Dendritic cell treated with granulocyte-macrophage colony-stimulating factor and Interleukin-4, amounts not matched to agents 40 ng/mL and 50 ng/mL, for 4 days (primary cell): ENCODE measurements around the gene HEY2.
"Not testable (repeated sequence)": the region's sequence is repeated elsewhere in the genome, so short reads cannot be mapped to it uniquely, and the experiment has no call there.

ENCODE experiments used
- H3K27ac Mint-ChIP-seq: one replicate; pipeline ENCODE4 v1.8.0; 2022; ENCODE audit warnings: mild to moderate bottlenecking, mixed read lengths
- H3K27me3 Mint-ChIP-seq: one replicate; pipeline ENCODE4 v1.8.0; 2022; ENCODE audit warnings: mild to moderate bottlenecking, mixed read lengths
- H3K36me3 Mint-ChIP-seq: one replicate; pipeline ENCODE4 v1.8.0; 2022; ENCODE audit warnings: low read depth, mixed read lengths
- H3K4me1 Mint-ChIP-seq: one replicate; pipeline ENCODE4 v1.8.0; 2022; ENCODE audit warnings: low read depth, mixed read lengths
- H3K4me3 Mint-ChIP-seq: one replicate; pipeline ENCODE4 v1.8.0; 2022; ENCODE audit warnings: mild to moderate bottlenecking, moderate library complexity, mixed read lengths
- H3K9me3 Mint-ChIP-seq: one replicate; pipeline ENCODE4 v1.8.0; 2022; ENCODE audit warnings: mixed read lengths
- intact Hi-C: fragments of 100-400 bp; cut with micrococcal nuclease; formaldehyde crosslinking; loops from one replicate; pipeline ENCODE4 v1.15.0; 2022

HEY2 gene

DNA sequence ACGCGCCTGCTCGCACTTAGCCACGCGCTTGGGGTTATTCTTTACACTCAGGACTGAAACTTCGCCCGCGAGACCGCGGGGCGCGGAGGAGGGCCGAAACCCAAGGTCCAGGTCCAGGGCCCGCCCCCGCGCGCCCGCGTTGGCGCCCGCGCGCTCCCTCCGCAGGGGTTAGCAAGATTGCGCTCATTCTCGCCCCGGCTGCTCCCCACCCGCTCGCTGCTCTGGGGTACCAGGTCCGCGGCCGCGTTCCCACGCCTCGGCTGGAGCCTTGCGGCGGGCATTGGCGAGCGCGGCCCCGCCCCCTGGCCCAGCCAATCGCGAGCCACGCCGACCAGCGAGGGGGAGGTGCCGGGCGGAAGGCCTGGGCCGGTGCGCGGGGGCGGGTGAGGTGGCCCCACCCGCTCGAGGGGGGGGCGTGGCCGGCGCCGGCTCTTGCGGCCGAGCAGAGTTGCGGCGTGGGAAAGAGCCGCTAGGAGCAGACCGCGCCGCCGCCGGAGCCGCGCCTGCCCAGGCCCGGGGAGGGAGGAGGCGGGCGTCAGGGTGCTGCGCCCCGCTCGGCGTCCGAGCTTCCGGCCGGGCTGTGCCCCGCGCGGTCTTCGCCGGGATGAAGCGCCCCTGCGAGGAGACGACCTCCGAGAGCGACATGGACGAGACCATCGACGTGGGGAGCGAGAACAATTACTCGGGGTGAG lies at the start of gene HEY2:
Gene HEY2, plus strand, starts transcription at position 460 of the 692 bp plus-strand sequence. Its CDS starts 145 bp downstream, at position 605.
- H3K27me3 Mint-ChIP-seq, result peaks cover 78% of the 10 kb centered on the region
- H3K27ac Mint-ChIP-seq, result no peak within 1 kb of the TSS
- H3K9me3 Mint-ChIP-seq, result no peaks in the 10 kb centered on the region
- intact Hi-C loops, result no loop called here
- H3K36me3 Mint-ChIP-seq, result no peaks in the 10 kb centered on the region
- peaks cover 33% of the 10 kb centered on the region for H3K4me1 Mint-ChIP-seq
- H3K4me3 Mint-ChIP-seq, result peak within 1 kb of the TSS; percentile 68

- Mint-ChIP-seq H3K9me3 (no peaks in the 10 kb centered on the region), H3K4me3 (no peak overlapping the region), H3K27me3 (no peaks in the 10 kb centered on the region), H3K4me1 (no peaks in the 10 kb centered on the region), H3K36me3 (no peaks in the 10 kb centered on the region), H3K27ac (no peak overlapping the region)
- intact Hi-C loops, result no loop called here
Measured at GRCh38 chr6:125700581-125701353, 48.7 kb upstream of the HEY2 start.

DNA sequence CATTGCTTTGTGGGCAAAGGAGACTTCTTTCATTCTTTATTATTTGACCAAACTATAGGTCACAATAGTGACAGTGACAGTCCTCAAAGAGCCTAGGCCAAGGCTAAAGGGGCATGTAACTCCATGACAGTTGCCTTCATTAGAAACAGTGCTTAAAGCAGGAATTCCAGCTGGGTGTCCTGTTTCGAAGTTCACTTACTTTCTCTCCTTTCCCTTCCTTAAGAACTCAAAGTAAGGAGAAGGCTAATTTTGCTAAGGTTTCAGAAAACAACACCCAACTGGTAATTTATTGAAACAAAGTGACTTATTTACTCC lies 48.1 kb upstream of the HEY2 start:
- intact Hi-C loops, result no loop called here
- Mint-ChIP-seq H3K36me3 (no peaks in the 10 kb centered on the region), H3K4me1 (no peaks in the 10 kb centered on the region), H3K4me3 (no peak overlapping the region), H3K27me3 (no peaks in the 10 kb centered on the region), H3K9me3 (no peaks in the 10 kb centered on the region), H3K27ac (no peak overlapping the region)

- intact Hi-C loops, H3K4me1 Mint-ChIP-seq, H3K9me3 Mint-ChIP-seq, H3K27me3 Mint-ChIP-seq, H3K36me3 Mint-ChIP-seq, H3K4me3 Mint-ChIP-seq, H3K27ac Mint-ChIP-seq: not testable (repeated sequence)
Measured at GRCh38 chr6:125703882-125704281, 45.5 kb upstream of the HEY2 start.

GRCh38 chr6:125707615-125708243 lies 41.7 kb upstream of the HEY2 start:
- no peaks in the 10 kb centered on the region for H3K27me3 Mint-ChIP-seq
- no peak overlapping the region for H3K27ac Mint-ChIP-seq
- peaks cover 15% of the 10 kb centered on the region for H3K9me3 Mint-ChIP-seq
- H3K4me1 Mint-ChIP-seq, result no peaks in the 10 kb centered on the region
- intact Hi-C loops, result no loop called here
- no peak overlapping the region for H3K4me3 Mint-ChIP-seq
- no peaks in the 10 kb centered on the region for H3K36me3 Mint-ChIP-seq

GRCh38 chr6:125711013-125711675 lies 38.3 kb upstream of the HEY2 start:
- no peaks in the 10 kb centered on the region for H3K36me3 Mint-ChIP-seq
- no peak overlapping the region for H3K27ac Mint-ChIP-seq
- no peaks in the 10 kb centered on the region for H3K27me3 Mint-ChIP-seq
- intact Hi-C loops, result no loop called here
- no peaks in the 10 kb centered on the region for H3K4me1 Mint-ChIP-seq
- peaks cover 15% of the 10 kb centered on the region for H3K9me3 Mint-ChIP-seq
- H3K4me3 Mint-ChIP-seq, result no peak overlapping the region

DNA sequence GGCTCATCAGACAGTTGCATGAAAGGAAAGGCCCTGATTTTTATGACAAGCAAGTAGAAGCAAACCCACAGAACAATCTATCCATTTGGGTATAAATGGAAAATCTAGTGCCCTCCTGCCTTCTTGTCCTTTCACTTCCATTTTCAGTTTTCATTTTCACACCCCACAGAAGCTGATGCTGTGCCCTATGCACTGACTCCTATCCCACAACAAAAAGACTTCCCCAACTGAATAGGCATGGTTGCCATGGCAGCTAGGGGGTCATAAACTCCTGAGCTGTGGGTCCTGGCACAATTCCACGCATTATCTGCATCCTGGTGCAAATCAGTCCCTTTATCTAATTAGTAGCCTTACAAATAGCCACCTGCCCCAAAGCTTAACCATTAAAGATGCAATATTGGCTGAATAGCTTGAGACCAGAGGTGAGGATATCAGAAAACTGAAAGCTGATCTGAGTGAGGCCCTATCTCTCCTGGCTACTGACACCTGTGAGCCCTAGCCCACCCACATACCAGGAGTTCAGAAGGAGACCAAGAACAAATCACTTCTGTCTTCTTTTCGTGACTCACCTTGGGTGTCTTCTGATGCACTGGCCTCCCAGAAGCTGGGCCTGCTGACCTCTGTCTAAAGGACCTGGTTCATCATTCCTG lies 34.9 kb upstream of the HEY2 start:
- Mint-ChIP-seq H3K27ac (no peak overlapping the region), H3K9me3 (peaks cover 15% of the 10 kb centered on the region), H3K4me1 (no peaks in the 10 kb centered on the region), H3K4me3 (no peak overlapping the region), H3K36me3 (no peaks in the 10 kb centered on the region), H3K27me3 (peaks cover 2% of the 10 kb centered on the region)
- intact Hi-C loops, result no loop called here

DNA sequence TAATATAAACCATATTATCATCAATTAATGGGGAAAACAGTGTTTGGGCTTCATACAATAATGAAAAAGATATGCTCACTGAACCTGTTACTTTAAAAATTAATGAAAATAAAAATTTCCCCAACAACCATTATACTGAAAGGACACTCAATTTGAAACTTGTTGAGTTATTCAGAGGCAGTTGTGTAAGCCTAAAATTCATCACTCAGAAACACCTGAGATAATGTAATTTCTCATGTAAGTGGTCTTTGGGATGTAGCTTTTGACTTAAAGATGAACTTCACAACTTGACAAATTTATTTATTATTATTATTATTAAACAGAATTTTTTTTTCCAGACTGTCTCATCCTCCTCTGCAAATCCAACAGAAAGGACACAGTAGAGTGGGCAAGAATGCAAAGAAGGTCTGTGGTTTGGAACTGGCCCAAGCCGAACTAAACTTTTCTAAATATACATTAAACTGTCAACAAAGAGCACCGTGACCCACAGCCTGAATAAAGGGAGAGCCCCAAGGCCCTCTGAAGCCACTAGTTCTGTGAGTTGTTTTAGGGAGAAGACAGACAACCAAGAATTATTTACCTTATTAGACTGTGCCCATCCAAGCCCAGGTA lies 32.2 kb upstream of the HEY2 start:
- Mint-ChIP-seq H3K4me3 (no peak overlapping the region), H3K27me3 (peaks cover 5% of the 10 kb centered on the region), H3K4me1 (no peaks in the 10 kb centered on the region), H3K9me3 (peaks cover 2% of the 10 kb centered on the region), H3K36me3 (no peaks in the 10 kb centered on the region), H3K27ac (no peak overlapping the region)
- intact Hi-C loops, result no loop called here

- H3K9me3 Mint-ChIP-seq, result no peaks in the 10 kb centered on the region
Measured at GRCh38 chr6:125718109-125718508, 31.3 kb upstream of the HEY2 start.

DNA sequence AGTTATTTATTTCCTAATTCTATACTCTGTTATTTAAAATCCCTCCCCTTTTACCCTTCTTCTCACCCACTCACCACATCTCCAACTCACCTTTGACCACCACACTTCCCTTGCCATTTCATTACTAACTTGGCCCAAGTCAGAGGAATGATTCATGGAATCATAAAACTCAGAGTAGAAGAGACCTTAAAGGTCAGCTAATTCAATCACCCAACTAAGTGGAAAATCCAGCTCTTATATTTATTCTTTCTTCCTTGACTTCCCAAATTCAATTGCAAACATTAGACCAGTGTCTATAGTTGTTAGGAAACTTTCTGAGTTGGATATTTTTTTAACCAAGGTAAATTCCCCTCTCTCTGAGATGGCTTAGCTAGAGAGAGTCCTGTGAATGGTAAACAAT lies 26.5 kb upstream of the HEY2 start:
- peaks cover 16% of the 10 kb centered on the region for H3K27me3 Mint-ChIP-seq
- no peaks in the 10 kb centered on the region for H3K4me1 Mint-ChIP-seq
- intact Hi-C loops, result no loop called here
- no peak overlapping the region for H3K4me3 Mint-ChIP-seq
- no peaks in the 10 kb centered on the region for H3K9me3 Mint-ChIP-seq
- H3K27ac Mint-ChIP-seq, result no peak overlapping the region
- H3K36me3 Mint-ChIP-seq, result no peaks in the 10 kb centered on the region

More at GRCh38 chr6:125718109-125718508, 31.3 kb upstream of the HEY2 start:
- H3K4me1 Mint-ChIP-seq, result no peaks in the 10 kb centered on the region
- H3K27ac Mint-ChIP-seq, result no peak overlapping the region
- H3K36me3 Mint-ChIP-seq, result no peaks in the 10 kb centered on the region
- intact Hi-C loops, result no loop called here
- H3K4me3 Mint-ChIP-seq, result no peak overlapping the region
- peaks cover 9% of the 10 kb centered on the region for H3K27me3 Mint-ChIP-seq

DNA sequence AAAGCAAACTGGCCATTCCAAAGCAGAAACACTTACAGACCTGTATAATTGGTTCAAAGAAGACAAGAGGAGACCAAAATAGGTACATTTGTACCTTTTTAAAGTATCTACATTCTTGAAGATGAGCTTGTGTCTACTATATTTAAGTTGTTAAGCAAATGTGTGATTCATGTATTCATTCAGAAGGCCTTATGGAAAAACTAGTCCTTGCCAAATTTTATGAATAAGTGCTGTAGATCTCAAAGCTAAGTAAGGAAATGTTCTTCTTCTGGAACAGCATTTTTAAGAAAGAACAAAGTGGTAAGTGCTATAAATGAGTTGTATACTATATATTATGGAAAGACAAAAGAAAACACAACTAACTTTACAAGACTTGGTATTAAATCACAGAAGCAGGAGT lies 22.2 kb upstream of the HEY2 start:
- Mint-ChIP-seq H3K27ac (no peak overlapping the region), H3K27me3 (peaks cover 13% of the 10 kb centered on the region), H3K9me3 (no peaks in the 10 kb centered on the region), H3K4me3 (no peak overlapping the region), H3K4me1 (no peaks in the 10 kb centered on the region), H3K36me3 (no peaks in the 10 kb centered on the region)
- intact Hi-C loops, result no loop called here

- intact Hi-C loops, result no loop called here
- Mint-ChIP-seq H3K27ac (no peak overlapping the region), H3K36me3 (no peaks in the 10 kb centered on the region), H3K27me3 (peaks cover 13% of the 10 kb centered on the region), H3K9me3 (no peaks in the 10 kb centered on the region), H3K4me3 (no peak overlapping the region), H3K4me1 (no peaks in the 10 kb centered on the region)
Measured at GRCh38 chr6:125728739-125729138, 20.7 kb upstream of the HEY2 start.

GRCh38 chr6:125729983-125730382 lies 19.4 kb upstream of the HEY2 start:
- Mint-ChIP-seq H3K9me3 (no peaks in the 10 kb centered on the region), H3K27me3 (peaks cover 15% of the 10 kb centered on the region), H3K4me3 (no peak overlapping the region), H3K27ac (no peak overlapping the region), H3K36me3 (no peaks in the 10 kb centered on the region), H3K4me1 (no peaks in the 10 kb centered on the region)
- intact Hi-C loops, result no loop called here
